A673 (cell line): ENCODE data around the gene VPS26C. TPM values are rescaled to one million over a fixed set of nuclear protein-coding genes. Genes with fewer than 3 reads are reported as not detected.

Source experiments
- BruUV-seq: library from RNA; stranded (reverse); fragments of 400-500 nt; replicated peaks from 2 replicates; lab custom pipeline; 2021; lab: Mats Ljungman, UMichigan
- CTCF ChIA-PET: fragments of 300-600 bp; sonication (Branson Sonifier 250); formaldehyde crosslinking; loops from one replicate; lab custom pipeline; 2022; ENCODE audit warnings: antibody characterized with exemption; lab: Charles Lee
- POLR2A ChIA-PET: fragments of 300-600 bp; sonication (Branson Sonifier 250); formaldehyde crosslinking; loops from one replicate; lab custom pipeline; 2022; ENCODE audit warnings: antibody characterized with exemption; ENCODE audit not compliant: low non-redundant PET; lab: Charles Lee
- DNase-seq: peaks from one replicate; pipeline ENCODE4 v3.0.0-alpha.2; 2015; ENCODE audit warnings: low spot score
- H3K27ac ChIP-seq: fragments of 200-600 bp; sonication (generic); 2 replicates; pipeline ENCODE4 v1.5.1; 2016; ENCODE audit warnings: mixed run types, low read depth, mild to moderate bottlenecking, mixed read lengths, antibody characterized with exemption, low read length; ENCODE audit not compliant: poor library complexity, severe bottlenecking
- H3K27me3 ChIP-seq: fragments of 200-600 bp; sonication (generic); replicated peaks from 2 replicates; pipeline ENCODE4 v1.6.1; 2017; ENCODE audit warnings: mixed run types, low read depth, mild to moderate bottlenecking, mixed read lengths, antibody characterized with exemption, low read length; ENCODE audit not compliant: insufficient read depth, poor library complexity
- H3K36me3 ChIP-seq: fragments of 200-600 bp; sonication (generic); 2 replicates; pipeline ENCODE4 v1.6.1; 2016; ENCODE audit warnings: mixed run types, mild to moderate bottlenecking, mixed read lengths, antibody characterized with exemption, low read length; ENCODE audit not compliant: insufficient read depth, poor library complexity, severe bottlenecking
- H3K4me1 ChIP-seq: fragments of 200-600 bp; sonication (generic); 2 replicates; pipeline ENCODE4 v1.6.1; 2017; ENCODE audit warnings: mixed run types, mild to moderate bottlenecking, mixed read lengths, antibody characterized with exemption, low read length; ENCODE audit not compliant: insufficient read depth, poor library complexity, severe bottlenecking
- H3K4me3 ChIP-seq: fragments of 200-600 bp; sonication (generic); 2 replicates; pipeline ENCODE4 v1.5.1; 2016; ENCODE audit warnings: low read depth, mixed run types, mild to moderate bottlenecking, mixed read lengths, low read length; ENCODE audit not compliant: poor library complexity, severe bottlenecking
- H3K9me3 ChIP-seq: fragments of 200-600 bp; sonication (generic); 2 replicates; pipeline ENCODE4 v1.6.1; 2016; ENCODE audit warnings: mixed run types, low read depth, mild to moderate bottlenecking, mixed read lengths, antibody characterized with exemption, low read length; ENCODE audit not compliant: poor library complexity, severe bottlenecking
- EZH2 ChIP-seq: fragments of 200-600 bp; sonication (generic); IDR thresholded peaks from 2 replicates; pipeline ENCODE4 v1.6.1; 2017; ENCODE audit warnings: borderline replicate concordance, low read depth, mild to moderate bottlenecking, mixed read lengths, antibody characterized with exemption, low read length; ENCODE audit not compliant: poor library complexity, severe bottlenecking
- intact Hi-C: fragments of 100-400 bp; cut with micrococcal nuclease; formaldehyde crosslinking; loops from one replicate; pipeline ENCODE4 v1.10.0; 2022; ENCODE audit not compliant: unreplicated experiment
- total RNA-seq: library from RNA; stranded (reverse); gene quantifications from 2 replicates; pipeline ENCODE4 v1.2.3, GENCODE V29; 2021
- TF ChIP-seq, protein P1 (sequence below): fragments of 300-800, 200-600 bp; sonication (generic); conservative IDR thresholded peaks from 2 replicates; pipeline ENCODE4 v1.5.1; 2017; ENCODE audit warnings: low read depth, mild to moderate bottlenecking, antibody characterized with exemption, low read length, moderate library complexity, mixed read lengths

The VPS26C gene
- total RNA-seq, 1 experiment from 2014 or later: 45.3 TPM

DNA sequence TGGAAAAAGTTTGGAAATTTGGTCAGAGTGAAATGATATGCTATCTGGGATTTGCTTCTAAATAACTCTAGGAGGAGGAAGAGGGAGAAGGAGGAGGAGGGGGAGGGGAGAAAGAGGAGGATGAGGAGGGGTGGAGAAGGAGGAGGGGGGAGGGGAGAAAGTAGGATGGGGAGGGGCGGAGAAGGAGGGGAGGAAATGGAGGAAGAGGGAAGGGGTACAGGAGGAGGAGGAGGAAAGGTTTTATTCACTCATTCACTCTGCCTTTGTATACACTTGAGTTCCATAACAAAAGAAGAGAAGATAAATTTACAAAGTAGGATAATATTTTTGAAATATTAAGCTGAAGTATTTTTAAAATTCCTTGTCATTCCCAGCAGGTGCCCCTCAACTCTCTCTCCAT lies 6.3 kb upstream of the VPS26C start:
- BruUV-seq: no TSS peak
- CTCF ChIA-PET: no interaction called here

GRCh38 chr21:37272897-37273296 lies 5.8 kb upstream of the VPS26C start:
- no peak for DNase-seq
- Histone ChIP-seq H3K27me3 (no peaks in the 10 kb centered on the region), H3K4me1 (peaks cover 8% of the 10 kb centered on the region), H3K4me3 (no peak overlapping the region), H3K36me3 (no peaks in the 10 kb centered on the region), H3K9me3 (no peaks in the 10 kb centered on the region), H3K27ac (no peak overlapping the region)
- ChIA-PET CTCF (no interaction called here), POLR2A (no interaction called here)
- TF ChIP-seq, protein P1, sequence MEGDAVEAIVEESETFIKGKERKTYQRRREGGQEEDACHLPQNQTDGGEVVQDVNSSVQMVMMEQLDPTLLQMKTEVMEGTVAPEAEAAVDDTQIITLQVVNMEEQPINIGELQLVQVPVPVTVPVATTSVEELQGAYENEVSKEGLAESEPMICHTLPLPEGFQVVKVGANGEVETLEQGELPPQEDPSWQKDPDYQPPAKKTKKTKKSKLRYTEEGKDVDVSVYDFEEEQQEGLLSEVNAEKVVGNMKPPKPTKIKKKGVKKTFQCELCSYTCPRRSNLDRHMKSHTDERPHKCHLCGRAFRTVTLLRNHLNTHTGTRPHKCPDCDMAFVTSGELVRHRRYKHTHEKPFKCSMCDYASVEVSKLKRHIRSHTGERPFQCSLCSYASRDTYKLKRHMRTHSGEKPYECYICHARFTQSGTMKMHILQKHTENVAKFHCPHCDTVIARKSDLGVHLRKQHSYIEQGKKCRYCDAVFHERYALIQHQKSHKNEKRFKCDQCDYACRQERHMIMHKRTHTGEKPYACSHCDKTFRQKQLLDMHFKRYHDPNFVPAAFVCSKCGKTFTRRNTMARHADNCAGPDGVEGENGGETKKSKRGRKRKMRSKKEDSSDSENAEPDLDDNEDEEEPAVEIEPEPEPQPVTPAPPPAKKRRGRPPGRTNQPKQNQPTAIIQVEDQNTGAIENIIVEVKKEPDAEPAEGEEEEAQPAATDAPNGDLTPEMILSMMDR: no peak
- TF ChIP-seq EZH2: no peak
- no TSS peak for BruUV-seq
- intact Hi-C loops: no loop called here

More for the DNA sequence above, 6.3 kb upstream of the VPS26C start:
- no peaks in the 10 kb centered on the region for H3K9me3 ChIP-seq
- TF ChIP-seq, protein P1: no peak
- TF ChIP-seq EZH2: no peak
- H3K4me1 ChIP-seq: peaks cover 7% of the 10 kb centered on the region
- no peak for DNase-seq
- no peak overlapping the region for H3K4me3 ChIP-seq
- no peaks in the 10 kb centered on the region for H3K27me3 ChIP-seq
- intact Hi-C loops: no loop called here
- H3K27ac ChIP-seq: no peak overlapping the region
- POLR2A ChIA-PET: no interaction called here
- no peaks in the 10 kb centered on the region for H3K36me3 ChIP-seq

- ChIA-PET POLR2A (no interaction called here), CTCF (no interaction called here)
- Histone ChIP-seq H3K36me3 (no peaks in the 10 kb centered on the region), H3K27me3 (no peaks in the 10 kb centered on the region), H3K4me3 (no peak overlapping the region), H3K27ac (no peak overlapping the region), H3K9me3 (no peaks in the 10 kb centered on the region), H3K4me1 (peaks cover 8% of the 10 kb centered on the region)
- no peak for TF ChIP-seq EZH2
- TF ChIP-seq, protein P1: no peak
- BruUV-seq: no TSS peak
- intact Hi-C loops: no loop called here
- no peak for DNase-seq
Measured at GRCh38 chr21:37270576-37271365, 3.6 kb upstream of the VPS26C start.
